T-helper 9 cell (primary cell): ENCODE data around the gene TMEM59.
"Not testable (repeated sequence)": the region's sequence is repeated elsewhere in the genome, so short reads cannot be mapped to it uniquely, and the experiment has no call there.

ENCODE experiments used
- DNase-seq: peaks from one replicate; pipeline ENCODE4 v3.0.0-alpha.2; 2020

The TMEM59 gene

DNA sequence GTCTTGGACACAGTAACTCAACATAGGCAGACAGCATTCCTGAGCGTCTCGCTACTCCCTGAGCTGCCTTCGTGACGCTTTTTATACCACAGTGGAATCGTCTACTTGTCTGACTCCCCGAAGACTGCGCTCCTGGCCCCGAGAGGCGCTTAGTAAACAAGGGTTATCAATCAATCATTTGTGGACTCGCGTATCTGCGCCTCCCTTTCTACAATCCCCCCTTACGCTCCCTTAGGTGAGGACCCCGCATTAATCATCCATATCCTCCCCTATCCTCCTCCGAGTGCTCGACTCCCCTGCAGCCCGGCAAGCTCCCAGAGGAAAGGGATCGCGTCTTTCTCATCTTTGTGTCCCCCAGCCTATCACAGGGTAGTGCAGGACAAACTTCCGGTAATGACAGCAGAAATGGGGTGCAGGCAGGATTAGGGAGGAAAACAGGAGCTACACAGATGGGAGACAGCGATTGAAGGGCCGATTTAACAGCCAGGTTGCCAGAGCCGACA, 522 bp downstream of the TMEM59 start:
- no peak for DNase-seq

DNA sequence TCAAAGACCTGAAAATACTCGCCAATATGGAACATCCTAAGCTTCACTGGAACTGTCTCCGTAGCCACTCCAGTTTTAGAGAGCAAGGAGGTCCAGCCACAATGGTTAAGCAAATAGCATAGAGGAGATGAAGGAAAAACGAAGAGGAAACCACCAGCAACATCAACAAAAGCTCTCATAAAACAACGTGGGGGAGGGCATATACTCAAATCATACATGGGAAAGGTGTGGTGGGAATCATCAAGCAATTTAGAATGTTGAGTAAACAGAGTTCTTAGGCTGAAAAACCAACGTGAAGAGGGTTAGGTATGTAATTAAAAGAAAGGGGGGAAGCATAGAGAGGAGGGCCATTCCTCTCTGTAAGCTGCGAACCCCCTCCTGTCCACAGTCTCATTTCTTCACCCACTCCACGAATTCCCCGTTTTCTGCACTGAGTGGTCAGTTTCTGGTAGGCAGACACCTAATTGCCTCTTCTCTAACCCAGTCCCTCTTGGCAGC, 1.0 kb downstream of the TMEM59 start:
- no peak for DNase-seq

GRCh38 chr1:54050435-54050834, 2.6 kb downstream of the TMEM59 start:
- DNase-seq, result not testable (repeated sequence)

DNA sequence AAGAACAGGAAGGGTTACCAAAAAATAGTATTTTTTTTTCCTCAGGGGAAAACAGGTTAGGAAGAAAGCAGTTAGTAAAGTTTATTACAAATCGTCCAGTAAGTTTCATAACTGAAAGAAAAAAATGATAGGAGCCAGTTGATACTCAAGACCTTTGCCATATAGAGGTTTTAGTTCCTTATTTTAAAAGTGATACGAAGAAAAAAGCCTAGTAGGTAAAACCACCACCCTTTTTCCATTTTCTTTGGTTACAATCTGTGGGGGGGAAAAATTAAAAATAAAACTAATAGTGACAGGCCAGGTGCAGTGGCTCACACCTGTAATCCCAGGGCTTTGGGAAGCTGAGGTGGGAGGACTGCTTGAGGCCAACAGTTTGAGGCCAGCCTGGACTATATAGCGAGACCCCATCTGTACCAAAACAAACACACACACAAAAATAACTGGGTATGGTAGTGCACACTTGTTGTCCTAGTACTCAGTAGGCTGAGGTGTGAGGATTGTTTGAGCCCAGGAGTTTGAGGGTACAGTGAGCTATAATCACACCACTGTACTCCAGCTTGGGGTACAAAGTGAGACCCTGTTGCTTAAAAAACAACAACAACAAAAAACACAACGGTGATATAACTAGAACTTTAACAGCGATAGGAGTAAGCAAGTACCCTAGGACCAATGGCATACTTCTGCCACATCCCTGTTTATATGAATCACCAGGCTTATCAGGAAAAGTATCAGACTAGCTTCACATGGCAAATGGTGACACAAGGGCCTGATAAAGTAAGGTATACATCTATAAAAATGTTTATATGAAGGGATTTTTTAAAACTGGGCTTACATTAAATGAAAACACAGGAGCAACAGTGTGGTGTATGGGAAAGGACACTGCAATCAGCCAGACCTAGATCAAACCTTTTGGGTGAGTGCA, 5.4 kb downstream of the TMEM59 start:
- DNase-seq, result no peak

- DNase-seq, result no peak
Observed at GRCh38 chr1:54046671-54047383, 6.2 kb downstream of the TMEM59 start.

DNA sequence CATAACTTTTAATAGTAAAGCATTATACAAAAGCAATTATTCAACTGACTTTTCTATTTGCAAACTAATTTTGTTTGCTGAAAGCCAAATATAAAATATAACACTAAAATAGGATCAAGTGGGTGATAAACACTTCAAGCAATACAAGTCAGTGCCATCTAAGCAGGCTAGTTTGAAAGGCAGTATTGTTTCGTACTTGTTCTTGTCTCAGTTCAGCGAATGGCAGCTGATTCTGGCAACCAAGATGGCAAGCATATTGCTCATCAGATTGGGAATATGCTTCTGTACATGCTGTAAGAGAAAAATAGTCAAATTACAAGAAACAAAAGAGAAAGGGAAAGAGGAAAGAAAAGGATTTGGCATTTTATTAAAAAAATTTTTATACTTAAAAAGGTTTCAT, 7.5 kb downstream of the TMEM59 start:
- DNase-seq, result no peak

DNA sequence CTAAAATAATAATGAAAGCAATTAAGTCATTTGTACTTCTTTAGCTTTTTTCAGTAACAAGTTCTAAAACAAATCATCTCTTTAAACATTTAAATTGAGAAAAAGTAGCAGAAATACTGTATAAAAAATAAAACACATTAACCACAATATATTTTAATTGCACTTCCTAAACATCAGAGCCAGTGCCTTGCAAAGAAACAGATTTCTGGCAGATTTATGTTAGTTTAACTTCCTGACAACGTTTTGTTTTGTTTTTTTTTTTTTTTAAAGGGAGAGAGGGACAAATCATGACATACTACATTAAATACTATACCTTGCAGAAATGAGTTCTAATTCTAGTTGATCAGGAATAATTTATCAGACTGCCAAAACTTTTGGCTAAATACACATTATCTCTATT, 11.2 kb downstream of the TMEM59 start:
- no peak for DNase-seq

DNA sequence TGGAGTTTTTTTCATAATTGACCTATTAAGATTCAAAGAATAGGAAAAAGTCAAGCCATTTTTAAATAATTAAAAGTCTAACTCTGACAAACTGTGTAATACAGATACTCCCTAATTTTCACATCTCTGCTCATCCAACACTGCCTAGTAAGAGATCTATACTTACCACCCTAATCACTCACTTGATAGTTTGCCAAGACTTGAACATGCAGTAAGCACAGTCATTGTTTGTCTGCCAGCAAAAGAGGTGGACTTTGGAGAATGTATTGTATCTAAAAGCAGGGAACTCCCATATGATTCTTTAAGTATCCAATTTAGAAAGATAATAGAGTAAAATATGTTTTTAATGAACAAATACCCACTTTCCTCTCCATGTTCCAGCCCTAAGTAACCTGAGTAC, 15.5 kb downstream of the TMEM59 start:
- DNase-seq, result no peak

- DNase-seq, result no peak
Observed at GRCh38 chr1:54028306-54029251, 24.4 kb downstream of the TMEM59 start.

- no peak for DNase-seq
Observed at GRCh38 chr1:54027848-54028247, 25.2 kb downstream of the TMEM59 start.

- not testable (repeated sequence) for DNase-seq
Observed at GRCh38 chr1:54024811-54025210, 28.2 kb downstream of the TMEM59 start.

DNA sequence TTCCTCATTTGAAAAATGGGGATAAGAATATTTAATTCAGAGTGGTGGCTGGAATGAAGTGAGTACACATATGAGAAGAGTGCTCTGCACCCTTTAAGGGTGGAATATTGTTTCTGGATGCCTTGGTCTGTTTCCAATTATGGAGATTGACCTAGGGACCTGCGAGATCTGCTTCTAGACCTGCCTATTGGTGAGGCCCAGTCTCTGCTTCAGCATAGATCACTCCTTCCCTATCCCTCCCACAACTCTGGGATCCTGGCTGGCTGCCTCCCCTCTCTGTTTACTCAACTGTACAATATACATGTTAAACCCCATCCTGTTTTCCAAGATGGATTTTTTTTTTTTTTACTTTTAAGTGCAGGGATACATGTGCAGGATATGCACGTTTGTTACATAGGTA, 28.6 kb downstream of the TMEM59 start:
- no peak for DNase-seq

DNA sequence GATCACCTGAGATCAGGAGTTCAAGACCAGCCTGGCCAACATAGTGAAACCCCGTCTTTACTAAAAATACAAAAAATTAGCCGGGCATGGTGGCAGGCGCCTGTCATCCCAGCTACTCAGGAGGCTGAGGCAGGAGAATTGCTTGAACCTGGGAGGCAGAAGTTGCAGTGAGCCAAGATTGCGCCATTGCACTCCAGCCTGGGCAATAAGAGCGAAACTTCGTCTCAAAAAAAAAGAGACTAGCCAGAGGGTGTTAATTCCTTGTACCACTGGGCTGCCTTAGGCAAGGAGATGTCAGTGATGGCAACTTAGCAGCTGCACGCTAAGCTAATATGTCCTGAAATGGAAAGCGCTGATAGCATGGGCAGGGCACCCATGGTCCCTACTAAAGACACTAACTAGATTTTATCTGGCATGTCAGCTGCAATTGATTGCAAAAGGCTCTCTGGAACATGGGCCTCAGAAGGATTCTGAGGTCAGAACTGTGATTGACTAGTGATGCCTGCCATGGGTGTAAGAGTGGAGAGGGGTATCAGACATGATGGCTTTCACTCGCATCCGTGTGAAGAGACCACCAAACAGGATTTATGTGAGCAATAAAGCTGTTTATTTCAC, 33.3 kb downstream of the TMEM59 start:
- not testable (repeated sequence) for DNase-seq

DNA sequence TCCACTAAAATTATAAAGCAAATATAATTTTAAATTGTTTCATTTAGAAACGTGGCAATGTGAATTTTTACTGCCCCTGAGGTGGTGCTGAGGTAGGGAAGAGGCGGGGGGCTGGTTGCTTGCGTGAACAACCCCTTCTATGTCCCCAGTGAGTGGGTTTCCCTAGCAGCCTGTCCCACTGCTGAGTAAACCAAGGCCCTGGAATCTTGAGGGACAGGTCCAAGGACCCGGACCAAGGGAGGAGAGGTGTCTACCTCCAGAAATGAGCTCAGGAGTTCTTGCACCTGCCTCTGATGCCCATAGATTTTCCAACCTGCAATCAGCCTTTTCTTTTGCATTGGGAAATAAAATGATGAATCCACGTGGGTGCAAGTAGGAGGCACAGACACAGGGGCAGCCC, 34.4 kb downstream of the TMEM59 start:
- no peak for DNase-seq

- DNase-seq, result no peak
Observed at GRCh38 chr1:54017979-54018378, 35.0 kb downstream of the TMEM59 start, which contains the start of gene LDLRAD1. TSS of gene LDLRAD1 (minus strand) at chr1:54018186. CDS start at chr1:54018112, 74 bp downstream.

- no peak for DNase-seq
Observed at GRCh38 chr1:54016343-54017282, 36.4 kb downstream of the TMEM59 start.

GRCh38 chr1:54014009-54014629, 38.9 kb downstream of the TMEM59 start:
- DNase-seq, result no peak

- no peak for DNase-seq
Observed at GRCh38 chr1:54013393-54014008, 39.5 kb downstream of the TMEM59 start.

- DNase-seq, result no peak
Observed at GRCh38 chr1:54012863-54013262, 40.1 kb downstream of the TMEM59 start.

DNA sequence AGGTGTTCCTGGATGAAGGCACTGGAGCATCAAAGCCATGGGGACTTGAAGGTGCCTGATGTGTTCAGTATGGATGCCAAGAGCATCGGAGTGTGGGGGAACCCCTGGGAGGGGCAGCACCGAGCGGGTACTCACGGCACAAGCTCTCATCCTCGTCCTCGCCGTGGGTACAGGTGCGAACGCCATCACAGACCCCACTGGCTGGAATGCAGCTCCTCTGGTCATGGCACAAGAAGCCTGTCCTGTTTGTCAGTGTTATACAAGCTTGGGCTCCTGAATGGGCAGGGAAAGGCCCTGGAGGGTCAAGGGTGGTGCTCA, 41.0 kb downstream of the TMEM59 start:
- DNase-seq, result no peak
